ENCODE data around the gene RORC. TPM values are rescaled to one million over a fixed set of nuclear protein-coding genes. Genes with fewer than 3 reads are reported as not detected.

The RORC gene
- total RNA-seq, 6 experiments from 2014 or later = not detected

DNA sequence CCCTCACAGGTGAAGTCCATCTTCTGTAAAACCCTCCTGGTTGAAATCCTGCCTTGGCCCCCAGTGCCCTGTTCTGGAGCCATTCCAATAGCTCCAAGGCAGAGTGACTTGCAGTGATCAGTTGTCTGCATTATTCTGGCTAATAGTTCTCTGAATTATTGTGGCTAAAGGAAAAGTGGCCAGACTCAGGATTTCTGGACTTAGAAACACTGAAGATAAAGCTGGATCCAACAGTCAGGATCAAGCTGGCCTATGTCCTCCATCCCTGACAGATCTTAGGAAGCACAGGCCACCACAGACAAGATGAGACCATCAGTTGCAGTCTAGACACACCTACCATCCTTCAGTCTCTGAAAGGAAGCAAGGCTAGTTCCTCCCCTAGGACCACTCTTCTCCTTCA, 8.8 kb upstream of the RORC start:
- no peak overlapping the region for H3K27ac Mint-ChIP-seq
- no peaks in the 10 kb centered on the region for H3K9me3 Mint-ChIP-seq
- H3K4me3 Mint-ChIP-seq = no peak overlapping the region
- H3K27me3 Mint-ChIP-seq (ENCODE audit: insufficient read depth) = peaks cover 42% of the 10 kb centered on the region
- peaks cover 18% of the 10 kb centered on the region for H3K4me1 Mint-ChIP-seq (ENCODE audit: low read depth)
- no peak for DNase-seq
- TF ChIP-seq, protein P1, sequence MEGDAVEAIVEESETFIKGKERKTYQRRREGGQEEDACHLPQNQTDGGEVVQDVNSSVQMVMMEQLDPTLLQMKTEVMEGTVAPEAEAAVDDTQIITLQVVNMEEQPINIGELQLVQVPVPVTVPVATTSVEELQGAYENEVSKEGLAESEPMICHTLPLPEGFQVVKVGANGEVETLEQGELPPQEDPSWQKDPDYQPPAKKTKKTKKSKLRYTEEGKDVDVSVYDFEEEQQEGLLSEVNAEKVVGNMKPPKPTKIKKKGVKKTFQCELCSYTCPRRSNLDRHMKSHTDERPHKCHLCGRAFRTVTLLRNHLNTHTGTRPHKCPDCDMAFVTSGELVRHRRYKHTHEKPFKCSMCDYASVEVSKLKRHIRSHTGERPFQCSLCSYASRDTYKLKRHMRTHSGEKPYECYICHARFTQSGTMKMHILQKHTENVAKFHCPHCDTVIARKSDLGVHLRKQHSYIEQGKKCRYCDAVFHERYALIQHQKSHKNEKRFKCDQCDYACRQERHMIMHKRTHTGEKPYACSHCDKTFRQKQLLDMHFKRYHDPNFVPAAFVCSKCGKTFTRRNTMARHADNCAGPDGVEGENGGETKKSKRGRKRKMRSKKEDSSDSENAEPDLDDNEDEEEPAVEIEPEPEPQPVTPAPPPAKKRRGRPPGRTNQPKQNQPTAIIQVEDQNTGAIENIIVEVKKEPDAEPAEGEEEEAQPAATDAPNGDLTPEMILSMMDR (IDR thresholded peaks at IDR 0.05) = no peak
- H3K36me3 Mint-ChIP-seq (ENCODE audit: low read depth) = no peaks in the 10 kb centered on the region

DNA sequence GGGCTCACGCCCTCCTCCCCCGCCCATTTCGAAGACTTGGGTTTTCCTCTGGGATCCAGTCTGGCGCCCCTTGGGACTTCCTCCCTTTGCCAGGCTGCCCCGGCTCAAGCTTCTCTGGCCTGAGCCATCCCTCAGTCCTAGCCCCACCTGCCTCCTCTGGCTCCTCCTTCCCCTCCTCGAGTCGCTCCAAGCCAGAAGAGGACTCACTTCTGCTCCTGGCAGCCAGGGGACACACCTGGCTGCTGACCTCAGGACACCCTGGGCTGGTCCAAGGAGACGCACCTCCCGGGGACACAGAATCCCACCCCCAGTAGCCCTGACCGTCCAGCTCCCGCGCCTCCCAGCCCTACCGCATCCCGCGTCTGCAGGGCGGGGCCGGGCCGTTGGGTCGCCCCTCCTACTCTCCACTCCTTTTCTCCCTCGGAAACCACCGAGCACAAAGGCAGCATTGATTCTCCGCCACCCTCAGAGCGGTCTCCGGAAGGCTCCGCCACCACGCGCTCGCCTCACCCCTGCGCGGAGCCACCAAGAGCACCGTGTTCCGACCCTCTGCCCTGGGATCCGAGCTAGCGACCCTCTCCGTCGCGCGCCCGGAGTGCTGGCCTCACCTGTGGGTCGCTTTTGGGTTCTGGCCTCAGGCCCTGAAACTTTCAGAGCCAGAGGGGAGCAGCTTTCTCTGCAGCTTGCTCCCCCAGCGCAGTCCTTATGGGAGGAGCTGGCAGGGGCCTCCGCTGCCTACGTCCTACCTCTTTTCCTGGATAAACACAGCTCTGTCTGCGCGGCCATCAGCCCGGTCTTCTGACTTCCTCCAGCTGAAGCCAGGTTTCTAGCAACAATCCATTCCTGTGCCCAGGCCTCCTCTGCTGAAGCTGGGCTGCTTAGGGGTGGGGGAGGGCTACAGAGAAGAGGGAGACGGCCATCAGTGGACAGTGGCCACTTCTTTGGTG, 8.1 kb upstream of the RORC start, which contains the start of gene C2CD4D:
Gene C2CD4D, minus strand, starts transcription at position 364 of the 947 bp plus-strand sequence. CDS start 831 bp downstream, outside the sequence.
- Mint-ChIP-seq H3K4me1 (ENCODE audit: low read depth) (peaks cover 18% of the 10 kb centered on the region), H3K27ac (no peak within 1 kb of the TSS), H3K4me3 (no peak within 1 kb of the TSS), H3K36me3 (ENCODE audit: low read depth) (no peaks in the 10 kb centered on the region), H3K27me3 (ENCODE audit: insufficient read depth) (peaks cover 40% of the 10 kb centered on the region), H3K9me3 (no peaks in the 10 kb centered on the region)
- TF ChIP-seq, protein P1 (IDR thresholded peaks at IDR 0.05) = no peak
- DNase-seq = no peak

DNA sequence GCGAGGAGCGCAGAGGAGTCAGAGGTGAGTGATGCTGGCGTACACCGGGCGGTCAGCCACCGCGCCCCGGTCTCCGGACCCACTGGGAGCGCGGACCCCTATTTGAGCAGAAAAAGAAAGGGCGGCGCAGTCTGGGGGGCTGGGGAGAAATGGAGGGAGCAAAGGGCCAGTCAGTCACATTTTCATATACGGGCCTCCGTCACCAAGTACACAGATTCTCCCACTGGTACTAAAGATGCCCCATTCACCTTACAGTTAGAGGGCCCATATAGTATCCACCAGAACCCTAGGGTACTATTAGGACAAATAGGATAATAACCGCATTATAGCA, 7.4 kb upstream of the RORC start:
- TF ChIP-seq, protein P1 (IDR thresholded peaks at IDR 0.05) = no peak
- H3K36me3 Mint-ChIP-seq (ENCODE audit: low read depth) = no peaks in the 10 kb centered on the region
- no peak overlapping the region for H3K27ac Mint-ChIP-seq
- H3K9me3 Mint-ChIP-seq = no peaks in the 10 kb centered on the region
- H3K4me1 Mint-ChIP-seq (ENCODE audit: low read depth) = peaks cover 18% of the 10 kb centered on the region
- peaks cover 35% of the 10 kb centered on the region for H3K27me3 Mint-ChIP-seq (ENCODE audit: insufficient read depth)
- H3K4me3 Mint-ChIP-seq = no peak overlapping the region
- DNase-seq = no peak

DNA sequence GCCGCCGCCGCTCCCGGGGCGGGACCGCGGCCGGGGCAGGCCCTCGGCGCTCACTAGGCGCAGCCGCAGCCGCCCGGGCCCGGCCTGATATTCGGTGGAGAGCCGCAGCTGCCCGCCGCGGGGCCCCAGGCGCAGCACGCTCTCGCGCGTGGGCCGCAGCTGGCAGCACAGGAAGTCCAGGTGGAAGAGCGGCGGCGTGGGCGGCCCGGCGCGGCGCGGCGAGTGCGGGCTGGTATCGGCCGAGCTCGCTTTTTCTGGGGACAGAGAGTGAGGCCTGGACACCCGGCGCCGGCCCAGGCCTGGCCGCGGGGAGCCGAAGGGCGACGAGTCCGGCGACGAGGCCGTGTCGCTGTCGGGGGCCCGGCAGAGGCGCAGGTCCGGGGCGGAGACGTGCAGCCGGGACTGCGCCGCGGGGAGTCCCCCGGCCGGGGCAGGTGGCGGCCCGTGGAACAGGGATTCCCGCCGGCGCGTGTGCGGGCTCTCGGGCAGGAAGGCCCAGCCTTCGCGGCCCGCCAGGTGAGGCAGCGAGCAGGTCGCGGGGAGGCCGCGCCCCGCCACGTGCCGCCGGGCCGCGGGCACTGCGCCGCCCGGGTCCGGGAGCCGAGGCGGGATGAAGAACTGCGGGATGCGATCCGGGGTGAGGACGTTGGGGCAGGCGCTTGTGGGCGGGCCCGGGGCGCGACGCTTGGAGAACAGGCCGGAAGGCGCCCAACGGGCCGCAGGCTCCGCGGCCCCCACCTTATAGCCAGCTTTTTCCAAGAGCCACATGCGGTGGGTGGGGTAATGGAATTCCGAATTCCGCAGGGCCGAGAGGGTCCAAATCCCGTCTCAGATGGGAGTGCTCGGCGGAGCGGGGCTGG, 6.8 kb upstream of the RORC start:
- peaks cover 38% of the 10 kb centered on the region for H3K27me3 Mint-ChIP-seq (ENCODE audit: insufficient read depth)
- no peak overlapping the region for H3K4me3 Mint-ChIP-seq
- no peak overlapping the region for H3K27ac Mint-ChIP-seq
- H3K36me3 Mint-ChIP-seq (ENCODE audit: low read depth) = no peaks in the 10 kb centered on the region
- TF ChIP-seq, protein P1 (IDR thresholded peaks at IDR 0.05) = no peak
- no peaks in the 10 kb centered on the region for H3K9me3 Mint-ChIP-seq
- peaks cover 18% of the 10 kb centered on the region for H3K4me1 Mint-ChIP-seq (ENCODE audit: low read depth)
- DNase-seq = no peak

DNA sequence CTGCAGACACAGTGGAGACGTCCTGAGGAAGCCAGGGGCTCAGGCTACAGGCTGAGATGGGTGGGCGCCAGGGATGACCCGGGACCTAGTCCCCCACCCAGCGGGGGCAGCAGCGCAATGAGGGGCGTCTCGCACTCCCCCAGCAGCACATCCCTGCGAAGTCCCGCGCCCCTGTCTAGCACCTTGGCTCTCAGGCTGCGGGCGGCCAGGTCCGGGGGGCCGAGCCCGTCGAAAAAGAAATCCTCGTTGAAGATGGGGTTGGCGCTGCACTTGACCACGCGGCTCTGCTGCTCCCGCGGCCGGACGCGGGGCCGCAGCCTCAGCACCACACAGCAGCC, 6.3 kb upstream of the RORC start:
- no peaks in the 10 kb centered on the region for H3K9me3 Mint-ChIP-seq
- H3K27me3 Mint-ChIP-seq (ENCODE audit: insufficient read depth) = peaks cover 40% of the 10 kb centered on the region
- no peaks in the 10 kb centered on the region for H3K36me3 Mint-ChIP-seq (ENCODE audit: low read depth)
- H3K4me3 Mint-ChIP-seq = peak overlapping the region; percentile 47
- peaks cover 18% of the 10 kb centered on the region for H3K4me1 Mint-ChIP-seq (ENCODE audit: low read depth)
- no peak for DNase-seq
- H3K27ac Mint-ChIP-seq = no peak overlapping the region
- TF ChIP-seq, protein P1 (IDR thresholded peaks at IDR 0.05) = no peak
